HCT116 (cell line): ENCODE data around the gene PLAGL2.

ENCODE experiments used
- CTCF ChIP-seq, 3 experiments: fragments of 200-600 bp in 1 of 3; sonication (generic) in 1 of 3; IDR thresholded peaks in 2 of 3; conservative IDR thresholded peaks in 1 of 3; 2 replicates each; pipeline ENCODE4 v1.5.1; 2012 to 2017; ENCODE audit warnings: low read depth in 2 of 3, low read length in 2 of 3, antibody characterized with exemption in 1 of 3, borderline replicate concordance in 1 of 3, control low read depth in 1 of 3, mild to moderate bottlenecking in 1 of 3, mixed read lengths in 1 of 3, mixed run types in 1 of 3, moderate library complexity in 1 of 3; ENCODE audit not compliant: insufficient read depth in 1 of 3
- EZH2 ChIP-seq: fragments of 200-600 bp; sonication (generic); IDR thresholded peaks from 2 replicates; pipeline ENCODE4 v1.6.1; 2017; ENCODE audit warnings: antibody characterized with exemption, mixed run types
- POLR2A ChIP-seq: IDR thresholded peaks from 2 replicates; pipeline ENCODE4 v1.7.0; 2011; ENCODE audit warnings: borderline replicate concordance; ENCODE audit not compliant: insufficient read depth, insufficient read length; ENCODE audit errors: extremely low read depth
- REST ChIP-seq: IDR thresholded peaks from 2 replicates; pipeline ENCODE4 v1.6.1; 2012; ENCODE audit warnings: low read depth
- TCF7L2 ChIP-seq: IDR thresholded peaks from 2 replicates; pipeline ENCODE4 v1.7.0; 2011; ENCODE audit warnings: borderline replicate concordance, inconsistent platforms; ENCODE audit not compliant: insufficient read depth, insufficient read length; ENCODE audit errors: extremely low read depth
- ZBTB33 ChIP-seq: IDR thresholded peaks from 2 replicates; pipeline ENCODE4 v1.6.1; 2011; ENCODE audit warnings: mild to moderate bottlenecking, low read length, moderate library complexity; ENCODE audit not compliant: insufficient replicate concordance; ENCODE audit errors: extremely low read depth
- ZFX ChIP-seq: fragments of 450-650 bp; IDR thresholded peaks from 2 replicates; pipeline ENCODE4 v1.6.1; 2017
- TF ChIP-seq, protein P1 (sequence below): IDR thresholded peaks from 2 replicates; pipeline ENCODE4 v1.6.1; 2012
- TF ChIP-seq, protein P2 (sequence below): IDR thresholded peaks from 2 replicates; pipeline ENCODE4 v1.6.1; 2012

- TF ChIP-seq REST (no peak), CTCF (IDR thresholded peaks at IDR 0.05 in 2 of 3, conservative IDR thresholded peaks at IDR 0.05 in 1 of 3; ENCODE audit: borderline replicate concordance in 1 of 3, insufficient read depth in 1 of 3, low read depth in 2 of 3, low read length in 2 of 3) (no peak), EZH2 (no peak), POLR2A (no peak), ZBTB33 (no peak), ZFX (no peak), TCF7L2 (no peak)
- TF ChIP-seq, protein P1, sequence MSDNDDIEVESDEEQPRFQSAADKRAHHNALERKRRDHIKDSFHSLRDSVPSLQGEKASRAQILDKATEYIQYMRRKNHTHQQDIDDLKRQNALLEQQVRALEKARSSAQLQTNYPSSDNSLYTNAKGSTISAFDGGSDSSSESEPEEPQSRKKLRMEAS = no peak
- TF ChIP-seq, protein P2, sequence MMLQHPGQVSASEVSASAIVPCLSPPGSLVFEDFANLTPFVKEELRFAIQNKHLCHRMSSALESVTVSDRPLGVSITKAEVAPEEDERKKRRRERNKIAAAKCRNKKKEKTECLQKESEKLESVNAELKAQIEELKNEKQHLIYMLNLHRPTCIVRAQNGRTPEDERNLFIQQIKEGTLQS = no peak
Measured at GRCh38 chr20:32191873-32192272, 15.7 kb downstream of the PLAGL2 start.
